22Rv1 (cell line): ENCODE measurements around the gene GRXCR2.

Experiments used
- CTCF ChIP-seq: fragments of 450-650 bp; IDR thresholded peaks from 2 replicates; pipeline ENCODE4 v1.5.1; 2017; ENCODE audit warnings: mild to moderate bottlenecking
- ZFX ChIP-seq: fragments of 450-650 bp; IDR thresholded peaks from 2 replicates; pipeline ENCODE4 v1.6.1; 2017; ENCODE audit warnings: antibody characterized with exemption, borderline replicate concordance

DNA sequence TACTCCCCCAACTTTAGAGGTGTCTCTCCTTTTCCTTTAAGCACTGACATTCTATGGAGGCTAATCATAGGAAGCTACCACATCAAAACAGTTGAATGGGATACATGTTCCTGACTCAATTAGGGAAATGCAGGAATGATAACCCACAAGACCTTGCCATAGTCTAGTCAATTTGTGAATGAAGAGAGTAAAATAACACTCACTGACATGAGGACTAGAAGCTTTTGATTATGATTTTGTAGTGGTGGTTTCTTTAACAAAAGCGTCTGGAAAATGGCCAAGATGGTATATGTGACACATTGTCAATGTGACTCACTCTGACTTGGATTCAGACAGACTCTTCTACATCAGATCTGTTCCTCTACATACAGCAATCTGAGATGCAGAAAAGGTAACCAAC, 24.0 kb downstream of the GRXCR2 start:
- TF ChIP-seq CTCF (no peak), ZFX (no peak)
